Fibroblast of skin of back (primary cell): ENCODE measurements around the gene GDPD5.

ENCODE experiments used
- DNase-seq: peaks from one replicate; pipeline ENCODE4 v3.0.0-alpha.2; 2013

Gene GDPD5

DNA sequence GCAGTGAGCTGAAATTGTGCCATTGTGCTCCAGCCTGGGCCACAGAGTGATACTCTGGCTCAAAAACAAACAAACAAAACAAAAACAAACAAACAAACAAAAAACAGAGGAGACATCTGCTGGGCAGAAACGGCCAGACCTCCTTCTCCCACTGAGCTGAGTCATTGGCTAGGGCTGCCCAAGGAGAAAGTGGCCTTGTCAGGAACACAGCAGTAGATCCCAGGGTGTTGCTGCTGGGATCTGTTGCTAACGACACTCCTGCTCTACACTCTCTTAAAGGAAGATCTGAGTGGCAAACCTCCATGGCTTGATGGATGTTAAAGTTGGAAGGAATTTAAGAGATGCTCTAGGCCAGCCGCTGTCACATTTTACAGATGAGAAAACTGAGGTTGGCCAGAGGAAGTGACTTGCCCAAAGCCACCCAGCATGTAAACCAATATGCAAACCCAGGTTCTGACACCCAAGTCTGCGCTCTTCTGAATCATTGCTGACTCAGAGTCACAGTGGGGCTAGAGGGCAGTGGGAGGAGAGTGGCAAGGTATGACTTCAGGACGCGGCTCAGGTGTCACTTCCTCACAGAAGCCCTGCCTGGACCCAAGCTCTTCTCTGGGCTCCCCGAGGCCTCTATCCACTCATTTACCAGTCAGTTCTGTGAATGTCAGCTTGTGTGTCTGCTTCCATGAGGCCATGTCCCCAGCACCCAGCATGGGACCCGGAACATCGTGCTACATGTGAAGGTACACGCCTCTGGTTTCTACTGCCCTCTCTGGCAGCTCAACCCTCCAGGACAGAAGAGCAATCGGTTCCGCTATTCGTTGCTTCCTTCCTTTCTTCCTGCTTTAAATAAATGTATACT, 11.3 kb upstream of the GDPD5 start:
- DNase-seq = no peak

DNA sequence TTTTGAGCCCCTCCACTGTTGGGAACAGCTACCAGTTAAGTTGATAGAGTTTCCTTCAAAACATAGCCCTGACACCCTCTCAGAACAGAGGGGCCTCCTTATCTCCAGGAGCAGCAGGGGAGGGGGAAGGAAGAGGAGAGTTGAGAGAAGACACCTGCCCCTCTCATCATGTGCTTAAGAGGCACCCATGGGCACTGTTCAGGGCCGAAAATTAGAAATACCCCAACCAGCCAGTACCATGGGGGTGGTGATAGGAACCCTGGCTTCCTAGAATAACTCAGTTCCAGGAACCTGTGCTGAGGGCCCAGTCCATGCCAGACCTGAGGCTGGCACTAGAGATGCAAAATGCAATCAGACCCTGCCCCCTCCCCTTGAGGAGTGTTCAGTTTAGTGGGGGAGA, 9.3 kb upstream of the GDPD5 start:
- no peak for DNase-seq

DNA sequence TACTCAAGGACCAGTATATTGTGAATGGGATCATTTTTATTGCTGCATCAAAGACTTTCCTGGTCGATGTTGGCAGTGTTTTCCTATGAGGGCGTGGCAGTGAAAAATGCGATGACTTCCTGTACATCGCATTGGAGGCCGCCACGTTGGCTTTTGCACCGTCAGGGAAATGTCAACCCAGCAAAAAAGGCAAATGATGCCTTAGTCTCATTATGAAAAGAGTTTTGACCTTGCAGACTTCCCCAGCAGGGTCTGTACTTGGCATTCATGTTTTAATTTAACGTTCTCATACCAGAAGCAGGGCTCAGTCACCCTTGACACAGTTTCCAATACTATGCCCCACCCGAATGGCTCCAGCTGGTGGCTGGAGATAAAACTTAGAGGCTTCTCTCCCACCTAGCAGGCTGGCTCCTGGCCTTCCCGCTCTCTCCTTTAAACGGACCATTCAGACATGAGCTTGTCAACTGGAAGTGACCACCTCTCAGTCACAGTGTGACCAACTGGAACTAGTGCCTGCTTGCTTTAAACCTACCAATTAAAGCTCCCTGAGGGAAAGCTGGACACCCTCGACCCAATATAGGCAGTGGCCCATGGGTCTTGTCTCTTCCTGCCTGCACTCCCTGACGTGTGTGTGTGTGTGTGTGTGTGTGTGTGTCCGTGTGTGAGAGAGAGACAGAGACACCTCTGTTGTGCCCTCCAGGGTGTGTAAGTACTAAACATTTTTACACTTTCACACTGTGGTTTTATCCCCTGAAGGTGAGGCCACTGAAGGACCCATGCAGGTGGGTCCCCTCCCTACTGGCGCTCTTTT, 8.7 kb upstream of the GDPD5 start:
- peak; percentile 21 for DNase-seq

DNA sequence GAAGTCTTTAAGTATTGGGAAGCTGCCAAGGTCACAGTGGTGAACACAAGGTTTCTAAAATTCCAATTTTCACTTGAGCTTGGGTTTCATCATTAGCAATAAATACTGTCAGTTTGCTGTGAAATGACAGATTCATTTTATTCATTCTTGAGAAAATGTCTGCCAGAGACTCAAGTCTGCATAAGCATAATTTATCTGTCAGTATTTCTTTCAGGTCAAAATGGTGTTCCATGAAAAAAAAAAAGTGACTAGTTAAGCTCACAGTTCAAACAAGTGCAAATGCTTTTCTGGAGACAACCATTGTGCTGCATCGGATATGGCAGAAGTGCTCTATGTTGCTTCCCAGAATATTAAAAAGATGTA, 8.1 kb upstream of the GDPD5 start:
- DNase-seq = no peak

DNA sequence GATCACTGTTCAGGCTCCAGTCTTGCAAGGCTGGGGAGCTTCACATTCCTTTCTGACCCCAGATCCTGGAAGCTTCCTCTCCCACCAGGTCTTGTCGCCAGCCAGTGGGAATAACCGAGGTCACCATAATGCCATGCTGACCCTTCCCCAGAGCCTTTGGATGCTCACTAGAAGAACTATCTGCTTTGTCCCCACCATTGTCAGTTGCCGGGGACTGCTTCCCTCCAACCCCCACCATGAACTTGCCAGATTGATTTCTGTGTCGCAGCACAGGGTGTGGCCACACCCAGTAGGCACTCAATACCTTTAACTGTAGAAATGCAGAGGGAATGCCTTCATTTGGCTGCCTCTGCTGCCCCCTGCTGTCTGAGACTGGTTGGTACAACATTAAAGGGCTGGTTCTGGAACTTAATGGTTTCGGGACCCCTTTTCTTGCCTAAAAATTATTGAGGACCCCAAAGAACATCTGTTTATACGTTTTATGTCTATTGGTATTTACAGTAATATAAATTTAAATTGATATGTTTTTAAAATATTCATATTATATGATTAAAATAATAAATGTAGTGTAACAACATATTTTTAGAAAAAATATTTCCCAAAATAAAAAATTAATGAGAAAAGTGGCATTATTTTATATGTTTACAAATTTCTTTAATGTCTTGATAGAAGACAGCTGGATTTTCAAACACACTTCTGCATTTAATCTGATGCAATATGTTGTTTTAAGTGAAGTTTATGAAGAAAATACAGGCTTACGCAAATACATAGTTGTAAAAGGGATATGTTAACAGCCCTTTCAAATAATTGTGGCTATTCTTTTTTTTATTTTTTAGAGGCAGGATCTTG, 6.7 kb upstream of the GDPD5 start:
- DNase-seq = peak; percentile 63

DNA sequence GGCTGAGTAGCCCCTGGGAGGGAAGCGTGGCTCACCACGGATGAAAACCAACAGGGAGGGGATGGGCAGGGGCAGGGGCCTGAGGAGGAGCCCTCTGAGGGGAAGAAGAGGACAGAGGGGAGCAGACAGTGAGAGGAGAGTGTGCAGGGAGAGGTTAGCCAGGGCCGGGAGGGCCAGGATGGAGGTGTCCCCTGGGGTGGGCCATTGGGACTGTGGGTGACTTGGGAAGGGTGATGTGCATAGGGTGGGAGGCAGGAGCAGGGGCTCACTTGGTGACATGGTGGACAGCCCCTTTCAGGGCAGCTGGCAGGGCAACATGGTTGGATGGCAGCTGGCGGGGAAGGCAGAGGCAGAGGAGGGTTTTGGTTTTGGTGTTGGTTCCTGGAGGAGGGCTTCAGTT, 5.6 kb upstream of the GDPD5 start:
- no peak for DNase-seq

DNA sequence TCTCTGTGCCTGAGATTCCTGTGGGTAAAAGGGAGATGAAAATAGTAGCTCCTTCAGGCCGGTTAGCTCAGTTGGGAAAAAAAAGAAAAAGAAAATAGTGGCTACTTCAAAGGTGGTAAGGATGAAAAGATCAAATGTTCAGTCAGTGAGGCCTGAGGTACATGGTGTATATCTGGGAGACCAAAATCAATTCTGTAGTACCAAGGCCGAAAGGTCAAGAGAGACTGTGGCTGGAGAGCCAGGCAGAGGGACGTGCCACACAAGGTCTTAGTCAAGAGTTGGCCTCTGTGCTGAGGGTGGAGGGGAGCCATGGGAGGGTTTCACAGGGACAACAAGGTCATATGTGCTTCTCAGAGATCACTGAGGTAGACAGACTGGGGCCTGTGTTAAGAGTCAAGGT, 4.8 kb upstream of the GDPD5 start:
- no peak for DNase-seq

DNA sequence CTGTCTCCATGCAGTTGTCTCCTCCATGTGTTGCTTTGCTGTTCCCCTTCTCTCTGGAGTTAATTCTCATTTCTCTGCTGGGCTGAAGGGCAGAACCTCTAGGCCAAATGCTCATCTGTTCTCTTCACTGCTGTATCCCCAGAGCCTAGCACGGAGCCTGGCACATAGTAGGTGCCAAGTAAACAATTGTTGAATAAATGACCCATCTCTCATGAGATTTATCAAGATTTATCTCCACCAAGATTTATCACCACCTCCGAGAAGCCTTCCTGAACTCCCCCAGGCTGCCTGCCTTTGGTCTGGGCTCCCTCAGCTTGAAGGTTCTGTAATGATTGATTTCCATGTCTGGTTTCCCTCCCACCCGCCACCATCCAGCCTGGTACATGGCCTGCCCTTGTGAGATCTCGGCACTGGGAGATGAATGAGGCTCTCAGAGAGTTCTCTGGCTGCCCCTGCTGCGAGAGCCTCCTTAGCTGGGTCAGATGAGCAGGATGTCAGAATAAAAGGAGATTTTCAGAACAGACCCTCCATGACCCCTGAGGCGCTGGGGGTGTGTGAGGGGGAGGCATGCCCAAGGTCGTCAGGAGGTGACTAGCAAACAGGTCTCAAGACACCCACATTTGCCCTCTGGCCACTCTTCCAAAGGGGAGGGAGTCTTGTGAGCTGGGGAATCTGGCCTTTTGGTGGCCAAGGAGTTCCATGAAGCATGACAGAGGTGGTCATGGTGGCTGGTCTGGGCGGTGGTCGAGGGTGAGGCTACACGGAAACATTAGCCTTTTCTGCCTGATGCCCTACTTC, 2.4 kb upstream of the GDPD5 start:
- DNase-seq = no peak

DNA sequence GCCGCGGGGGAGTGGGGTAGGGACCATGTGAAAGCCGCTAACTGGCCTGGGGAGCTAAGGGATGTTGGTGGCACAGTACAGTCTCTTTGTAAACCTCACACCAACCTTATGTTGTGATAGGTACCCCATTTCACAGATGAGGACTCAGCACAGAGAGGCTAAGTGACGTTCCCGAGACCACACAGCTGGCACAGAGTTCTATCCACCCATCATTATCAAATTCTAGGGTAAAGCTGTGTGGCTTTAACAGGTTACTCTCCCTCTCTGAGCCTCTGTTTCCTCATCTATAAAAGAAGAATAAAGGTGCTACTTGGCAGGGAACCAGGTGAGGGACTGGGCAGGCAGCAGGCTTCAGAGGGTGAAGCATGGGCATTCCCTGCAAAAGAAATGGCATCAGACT, 1.4 kb upstream of the GDPD5 start:
- no peak for DNase-seq

DNA sequence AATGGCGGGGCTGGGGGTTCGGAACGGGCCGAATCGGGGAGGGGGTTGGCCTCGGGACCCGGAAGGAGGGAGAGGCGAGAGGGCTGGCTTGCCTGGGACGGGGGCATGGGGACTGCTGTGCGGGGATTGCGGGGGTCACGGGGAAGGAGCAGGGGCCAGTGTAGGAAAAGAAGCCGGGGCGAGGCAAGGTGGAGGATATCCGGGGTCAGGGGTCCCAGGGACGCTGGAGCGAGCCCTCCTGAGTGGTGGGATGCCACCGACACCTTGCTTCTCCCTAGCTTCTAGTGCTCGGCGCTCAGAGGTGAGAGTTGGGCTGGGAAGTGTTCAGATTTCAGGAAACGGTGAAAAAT, 426 bp upstream of the GDPD5 start:
- DNase-seq = no peak

DNA sequence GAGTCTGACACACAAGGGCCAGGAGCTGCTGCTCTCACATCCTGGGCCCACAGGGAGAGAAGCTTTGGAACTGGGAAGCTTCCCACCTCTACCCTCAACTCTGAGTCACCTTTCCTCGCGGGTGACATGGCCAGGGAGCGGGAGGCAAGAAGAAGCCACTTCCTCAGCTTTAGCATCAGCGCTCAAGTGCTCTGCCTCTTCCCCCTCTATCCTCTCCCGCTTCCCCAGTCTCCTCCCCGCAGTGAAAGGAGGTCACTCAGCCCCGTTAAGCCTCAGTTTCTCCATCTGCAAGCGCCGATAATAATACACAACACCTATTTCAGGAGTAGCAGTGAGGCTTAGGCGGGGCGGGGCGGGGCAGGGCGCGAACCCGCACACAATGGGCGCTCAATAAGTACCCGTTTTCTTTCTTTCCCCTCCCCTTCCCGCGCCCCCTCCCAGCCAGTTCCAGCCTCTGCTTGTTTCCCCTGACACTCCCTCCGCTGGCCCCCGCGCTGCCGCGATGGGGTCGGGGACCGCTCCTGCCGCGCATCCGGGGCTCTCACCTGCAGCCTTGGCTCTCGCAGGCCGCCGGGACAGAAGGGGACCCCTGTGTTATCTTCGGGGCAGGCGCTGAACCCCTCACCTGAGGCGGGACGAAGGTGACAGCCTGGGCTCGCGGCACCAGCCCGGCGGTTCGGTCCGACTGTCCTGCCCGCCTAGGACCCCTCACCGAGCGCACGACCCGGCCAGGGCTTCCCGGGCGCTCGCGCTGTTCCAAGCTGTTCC, 892 bp downstream of the GDPD5 start:
- DNase-seq = peak; percentile 53

DNA sequence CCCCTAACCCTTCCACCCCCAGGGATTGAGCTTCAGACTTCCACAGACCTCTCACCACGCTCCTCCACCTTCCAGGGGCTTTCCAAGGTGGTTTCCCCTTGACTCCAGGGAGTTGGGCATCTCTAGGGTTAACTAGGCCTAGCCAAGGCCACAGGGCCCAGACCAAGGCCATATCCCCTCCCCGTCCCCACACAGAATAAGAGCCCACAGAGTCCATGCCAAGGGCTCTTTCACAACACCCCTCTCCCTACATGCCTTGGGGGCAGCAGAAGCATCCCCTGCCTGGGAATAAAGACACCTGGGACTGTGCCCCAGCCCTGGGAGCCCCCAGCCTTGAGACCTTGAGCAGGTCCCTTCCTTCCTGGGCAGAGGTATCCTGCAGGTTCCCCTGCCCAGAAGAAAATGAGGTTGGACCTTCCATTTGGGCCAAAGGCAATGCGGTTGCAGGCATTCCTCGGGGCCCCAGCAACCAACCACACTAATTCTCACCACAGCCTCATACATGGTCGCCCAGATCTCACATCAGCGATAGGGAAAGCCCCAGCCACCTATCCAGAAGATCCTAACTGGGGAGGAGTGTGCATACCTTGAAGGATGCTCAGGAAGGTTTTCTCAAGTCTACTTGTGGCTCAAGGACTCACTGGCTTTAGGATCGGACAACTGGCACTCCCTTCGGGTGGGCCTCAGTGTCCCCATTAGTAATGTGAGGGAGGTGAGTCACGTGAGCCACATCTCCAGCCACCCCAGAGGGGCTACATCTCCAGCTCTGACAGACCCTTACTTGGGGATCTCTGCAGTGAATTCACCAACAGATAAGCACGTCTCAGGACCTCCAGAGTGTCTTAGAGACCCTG, 1.7 kb downstream of the GDPD5 start:
- no peak for DNase-seq

DNA sequence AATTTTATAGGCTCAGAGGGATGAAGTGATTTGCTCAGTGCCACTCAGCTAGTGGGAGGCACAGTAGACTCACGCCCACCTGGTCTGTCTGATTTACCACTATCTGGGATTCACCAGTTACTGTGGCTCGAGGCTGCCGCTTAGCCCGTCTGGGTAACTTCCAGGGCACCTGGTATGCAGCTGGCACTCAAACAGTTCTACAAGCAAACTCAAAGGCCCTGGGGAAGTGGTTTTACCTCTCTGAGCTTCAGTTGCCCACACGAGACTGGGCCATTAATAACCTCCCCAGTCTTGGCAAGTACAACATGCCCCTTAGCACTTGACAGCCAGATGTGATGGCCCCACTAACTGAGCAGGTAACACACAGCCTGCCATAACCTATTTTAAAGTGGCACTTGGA, 2.6 kb downstream of the GDPD5 start:
- no peak for DNase-seq

DNA sequence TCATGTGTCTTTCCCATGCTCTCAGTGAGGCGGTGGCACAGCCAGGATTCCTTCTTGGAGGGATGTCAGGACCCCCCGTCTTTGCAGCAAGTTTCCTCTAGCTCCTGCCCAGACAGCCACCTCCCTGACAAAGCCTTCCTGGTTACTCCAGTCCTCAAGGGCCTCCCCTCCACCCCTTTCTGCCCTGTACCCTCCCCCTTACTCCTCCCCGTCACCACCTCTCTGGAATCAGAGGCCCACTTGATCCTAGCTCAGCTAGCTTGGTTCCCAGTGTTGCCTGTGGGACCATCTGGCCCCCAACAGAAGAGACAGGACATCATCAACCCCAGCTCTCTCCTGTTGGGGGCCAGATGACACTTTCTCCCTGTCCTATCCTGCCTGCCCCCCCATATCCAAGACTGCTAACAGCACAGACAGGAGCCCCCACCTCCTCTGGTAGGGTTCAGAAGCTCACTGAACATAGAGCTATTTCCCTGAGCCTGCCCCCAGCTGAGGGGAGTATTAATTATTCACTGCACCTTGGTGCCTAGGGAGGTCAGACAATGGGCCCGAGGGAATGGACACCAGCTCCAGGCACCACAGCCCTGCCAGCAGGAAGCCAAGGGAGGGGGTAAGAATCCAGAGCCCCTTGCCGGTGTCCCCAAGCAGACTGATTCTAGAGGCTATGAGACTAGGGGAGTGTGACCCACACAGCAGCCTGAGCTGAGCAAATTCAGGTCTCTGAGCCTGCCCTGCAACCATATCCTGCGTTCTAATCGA, 3.3 kb downstream of the GDPD5 start:
- no peak for DNase-seq

DNA sequence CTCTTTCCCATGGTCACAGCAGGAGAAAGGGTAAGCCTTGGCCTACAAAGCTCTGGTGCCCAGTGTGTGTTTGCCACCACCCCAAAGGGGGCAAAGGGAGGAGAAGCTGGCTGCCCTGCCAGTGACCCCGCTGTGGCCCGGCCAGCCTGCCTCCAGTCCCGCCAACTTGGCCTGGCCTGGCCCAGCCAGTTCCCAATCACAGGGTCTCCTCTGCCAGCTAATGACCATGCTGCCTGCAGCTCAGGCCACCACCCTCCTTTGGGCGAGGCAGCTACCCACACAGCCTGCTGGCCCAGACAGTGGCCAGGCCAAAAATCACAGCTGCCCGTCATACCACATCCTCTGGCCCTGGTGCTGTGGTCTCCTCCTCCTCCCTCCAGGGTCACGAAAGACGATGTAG, 5.1 kb downstream of the GDPD5 start:
- DNase-seq = no peak

DNA sequence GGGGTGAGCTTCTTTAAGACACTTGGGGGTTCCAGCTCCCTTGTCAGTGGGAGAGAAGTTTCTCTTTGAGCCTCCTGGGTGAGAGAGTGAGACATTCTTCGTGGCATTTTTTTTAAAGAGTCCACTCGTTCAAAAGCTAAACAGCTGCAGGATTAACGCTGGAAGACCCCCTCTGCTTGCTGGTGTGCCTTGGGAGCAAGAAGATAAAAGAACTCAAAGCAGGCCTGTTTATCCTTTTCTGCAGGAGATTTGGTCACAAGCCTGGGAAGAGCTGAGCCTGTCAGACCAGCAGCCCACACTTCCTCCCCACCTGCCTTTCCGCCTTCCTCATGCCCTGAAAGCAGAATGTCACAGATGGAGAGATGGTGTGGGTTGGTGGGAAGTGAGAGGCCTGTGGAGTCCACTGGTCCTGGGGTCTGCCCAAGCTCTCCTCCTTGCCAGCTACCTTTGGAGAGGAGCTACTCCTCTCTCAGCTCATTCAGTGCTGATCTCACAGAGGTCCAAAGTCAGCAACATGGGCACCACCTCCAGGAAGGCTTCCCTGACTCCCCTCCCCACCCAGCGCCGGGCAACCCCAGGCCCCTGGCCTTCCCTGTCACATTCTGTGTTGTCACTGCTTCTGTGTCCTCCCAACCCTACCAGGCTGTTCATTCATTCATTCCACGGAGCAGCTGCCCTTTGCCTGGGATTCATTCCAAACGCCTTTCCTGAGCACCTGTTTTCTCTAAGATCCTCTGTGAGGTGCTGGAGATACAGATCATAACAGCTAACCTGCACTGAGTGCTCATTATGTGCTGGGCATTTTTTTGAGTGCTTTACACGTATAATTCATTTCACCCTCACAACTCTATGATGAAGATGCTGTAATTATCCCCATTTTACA, 6.7 kb downstream of the GDPD5 start:
- no peak for DNase-seq

DNA sequence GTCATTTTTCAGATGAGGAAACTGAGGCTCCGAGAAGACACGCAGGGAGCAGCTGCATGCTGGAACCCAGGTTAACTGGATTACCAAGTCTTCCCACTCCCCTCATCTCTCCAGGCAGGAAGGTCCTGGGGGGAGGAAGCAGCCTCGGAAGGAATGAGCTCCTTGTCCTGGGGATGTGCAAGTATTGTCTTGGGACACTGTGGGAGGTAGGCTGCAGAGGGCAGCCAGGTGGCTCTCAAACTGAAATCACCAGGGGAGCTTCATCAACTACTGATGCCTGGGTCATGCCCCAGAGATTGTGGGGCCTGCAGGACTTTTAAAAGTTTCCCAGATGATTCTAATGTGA, 7.6 kb downstream of the GDPD5 start:
- DNase-seq = no peak

DNA sequence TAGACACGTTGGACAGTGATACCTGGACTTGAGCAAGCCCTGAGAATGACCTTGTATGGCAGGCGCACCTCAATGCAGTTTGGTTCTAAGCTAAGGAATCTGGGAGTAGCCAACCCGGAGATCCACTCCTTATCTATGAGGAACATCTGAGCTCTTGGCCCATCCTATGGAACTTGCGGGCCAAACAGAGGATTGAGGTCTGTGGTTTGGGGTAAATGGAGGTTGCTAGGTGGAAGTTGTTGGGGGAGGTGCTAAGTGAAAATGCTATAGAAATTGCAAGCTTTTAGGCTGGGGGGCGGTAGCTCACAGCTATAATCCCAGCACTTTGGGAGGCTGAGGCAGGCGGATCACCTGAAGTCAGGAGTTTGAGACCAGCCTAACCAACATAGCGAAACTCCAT, 8.9 kb downstream of the GDPD5 start:
- DNase-seq = no peak

DNA sequence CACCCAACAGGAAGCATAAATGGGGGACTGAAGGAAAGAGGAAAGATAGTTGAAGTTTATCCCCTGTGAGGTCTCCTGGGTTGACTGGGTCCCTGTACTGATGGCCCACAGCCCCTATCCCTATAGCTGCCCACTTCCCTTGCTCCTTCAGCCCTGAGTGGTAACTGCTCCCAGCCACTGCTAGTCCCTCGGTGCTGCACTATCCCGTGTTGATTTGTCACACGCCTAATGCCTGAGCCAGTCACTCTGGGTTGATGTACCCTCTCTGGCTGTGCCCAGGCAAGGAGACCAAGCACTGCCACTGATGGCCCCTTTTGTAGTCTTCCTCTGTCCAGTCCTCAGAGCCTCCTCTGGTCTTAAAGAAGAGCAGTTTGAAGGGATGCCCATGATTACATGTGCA, 9.6 kb downstream of the GDPD5 start:
- DNase-seq = no peak
